ENCODE data around the gene ENKD1.

The ENKD1 gene

GRCh38 chr16:67662653-67663010 is 3.9 kb downstream of the ENKD1 start:
- DNase-seq: no peak

- no peak for DNase-seq
These were observed 4.5 kb downstream of the ENKD1 start for GRCh38 chr16:67661886-67662652.

- DNase-seq: no peak
These were observed 5.3 kb downstream of the ENKD1 start for GRCh38 chr16:67661101-67661761.

GRCh38 chr16:67660564-67661028 is 6.0 kb downstream of the ENKD1 start, which contains the start of gene PARD6A:
Gene PARD6A, plus strand, starts transcription at chr16:67660960. Its CDS starts 79 bp downstream, at chr16:67661039.
- DNase-seq: peak; percentile 98

- DNase-seq: peak; percentile 91
These were observed 6.6 kb downstream of the ENKD1 start, which contains the start of gene ACD for GRCh38 chr16:67659675-67660563. Gene ACD, minus strand, starts transcription at chr16:67660260. Its CDS starts 40 bp downstream, at chr16:67660220.

GRCh38 chr16:67658849-67659674 is 7.5 kb downstream of the ENKD1 start:
- no peak for DNase-seq

GRCh38 chr16:67657751-67658518 is 8.6 kb downstream of the ENKD1 start:
- no peak for DNase-seq

- DNase-seq: no peak
These were observed 9.4 kb downstream of the ENKD1 start for GRCh38 chr16:67657017-67657608.

GRCh38 chr16:67656344-67657016 is 10.1 kb downstream of the ENKD1 start:
- no peak for DNase-seq

GRCh38 chr16:67655363-67655762 is 11.2 kb downstream of the ENKD1 start:
- DNase-seq: no peak

- no peak for DNase-seq
These were observed 12.1 kb downstream of the ENKD1 start for GRCh38 chr16:67654403-67654911.

GRCh38 chr16:67653789-67654402 is 12.7 kb downstream of the ENKD1 start:
- DNase-seq: no peak

GRCh38 chr16:67653128-67653788 is 13.3 kb downstream of the ENKD1 start:
- no peak for DNase-seq

GRCh38 chr16:67652578-67653127 is 13.9 kb downstream of the ENKD1 start:
- peak; percentile 35 for DNase-seq

GRCh38 chr16:67651847-67652246 is 14.7 kb downstream of the ENKD1 start:
- no peak for DNase-seq

- DNase-seq: no peak
These were observed 15.5 kb downstream of the ENKD1 start for GRCh38 chr16:67651039-67651438.

GRCh38 chr16:67650023-67650422 is 16.5 kb downstream of the ENKD1 start:
- no peak for DNase-seq

- DNase-seq: no peak
These were observed 17.0 kb downstream of the ENKD1 start for GRCh38 chr16:67649494-67649931.

All from NCI-H2171 (cell line).